ENCODE measurements around the gene CIAO1.

- peak in 2 of 6 experiments; percentile 30 to 35 for TF ChIP-seq CTCF (IDR thresholded peaks at IDR 0.05)
- no peak for TF ChIP-seq POLR2A (IDR thresholded peaks at IDR 0.05)
Measured at GRCh38 chr2:96264656-96265348, 1.2 kb upstream of the CIAO1 start.

Measured in esophagus squamous epithelium (tissue), 4 donors.